HUES48 (cell line): ENCODE results near the gene COL4A4.

Experiments
- H3K27ac ChIP-seq: one replicate; pipeline ENCODE4 v1.7.0; 2013; ENCODE audit warnings: low read depth, low read length, inconsistent platforms
- H3K27me3 ChIP-seq: 2 replicates; pipeline ENCODE4 v1.6.1; 2013; ENCODE audit warnings: mild to moderate bottlenecking, low read length; ENCODE audit not compliant: control insufficient read depth, insufficient read depth
- H3K36me3 ChIP-seq: 2 replicates; pipeline ENCODE4 v1.6.1; 2013; ENCODE audit warnings: low read length; ENCODE audit not compliant: control insufficient read depth, insufficient read depth
- H3K4me1 ChIP-seq: 2 replicates; pipeline ENCODE4 v1.6.1; 2013; ENCODE audit warnings: mild to moderate bottlenecking, low read length; ENCODE audit not compliant: control insufficient read depth, insufficient read depth
- H3K4me3 ChIP-seq: 2 replicates; pipeline ENCODE4 v1.5.1; 2013; ENCODE audit warnings: mild to moderate bottlenecking, low read depth, low read length
- H3K9ac ChIP-seq: 2 replicates; pipeline ENCODE4 v1.6.1; 2013; ENCODE audit warnings: mild to moderate bottlenecking, low read depth, low read length, moderate library complexity
- H3K9me3 ChIP-seq: 2 replicates; pipeline ENCODE4 v1.6.1; 2013; ENCODE audit warnings: low read length; ENCODE audit not compliant: control insufficient read depth, insufficient read depth

The COL4A4 gene

GRCh38 chr2:227057743-227058447, 106.1 kb downstream of the COL4A4 start:
- Histone ChIP-seq H3K36me3 (no peaks in the 10 kb centered on the region), H3K9me3 (no peaks in the 10 kb centered on the region), H3K9ac (no peak overlapping the region), H3K27me3 (no peaks in the 10 kb centered on the region), H3K27ac (no peak overlapping the region), H3K4me3 (no peak overlapping the region), H3K4me1 (0 out of 2 replicates have a peak, but pooled peaks cover 2% of the 10 kb centered on the region)

- Histone ChIP-seq H3K27me3 (no peaks in the 10 kb centered on the region), H3K9ac (no peak overlapping the region), H3K4me3 (no peak overlapping the region), H3K36me3 (no peaks in the 10 kb centered on the region), H3K4me1 (0 out of 2 replicates have a peak, but pooled peaks cover 2% of the 10 kb centered on the region), H3K9me3 (no peaks in the 10 kb centered on the region), H3K27ac (no peak overlapping the region)
Measured at GRCh38 chr2:227057060-227057459, 106.9 kb downstream of the COL4A4 start.

GRCh38 chr2:227054006-227054405, 110.0 kb downstream of the COL4A4 start:
- Histone ChIP-seq H3K9ac (no peak overlapping the region), H3K4me1 (0 out of 2 replicates have a peak, but pooled peaks cover 2% of the 10 kb centered on the region), H3K27me3 (no peaks in the 10 kb centered on the region), H3K27ac (no peak overlapping the region), H3K4me3 (no peak overlapping the region), H3K9me3 (no peaks in the 10 kb centered on the region), H3K36me3 (no peaks in the 10 kb centered on the region)

- Histone ChIP-seq H3K4me3 (no peak overlapping the region), H3K36me3 (no peaks in the 10 kb centered on the region), H3K4me1 (0 out of 2 replicates have a peak, but pooled peaks cover 2% of the 10 kb centered on the region), H3K9me3 (no peaks in the 10 kb centered on the region), H3K27me3 (no peaks in the 10 kb centered on the region), H3K9ac (no peak overlapping the region), H3K27ac (no peak overlapping the region)
Measured at GRCh38 chr2:227052879-227053278, 111.1 kb downstream of the COL4A4 start.

GRCh38 chr2:227043981-227044380, 120.0 kb downstream of the COL4A4 start:
- no peaks in the 10 kb centered on the region for H3K4me1 ChIP-seq
- no peak overlapping the region for H3K27ac ChIP-seq
- H3K27me3 ChIP-seq = no peaks in the 10 kb centered on the region
- H3K9me3 ChIP-seq = no peaks in the 10 kb centered on the region
- no peaks in the 10 kb centered on the region for H3K36me3 ChIP-seq
- H3K4me3 ChIP-seq = no peak overlapping the region
- H3K9ac ChIP-seq = no peak overlapping the region

GRCh38 chr2:227038550-227039189, 125.3 kb downstream of the COL4A4 start:
- no peak overlapping the region for H3K27ac ChIP-seq

GRCh38 chr2:227036527-227036926, 127.5 kb downstream of the COL4A4 start:
- Histone ChIP-seq H3K4me3 (no peak overlapping the region), H3K27ac (no peak overlapping the region), H3K4me1 (no peaks in the 10 kb centered on the region), H3K9ac (no peak overlapping the region), H3K36me3 (no peaks in the 10 kb centered on the region), H3K27me3 (no peaks in the 10 kb centered on the region), H3K9me3 (no peaks in the 10 kb centered on the region)

More at GRCh38 chr2:227038550-227039189, 125.3 kb downstream of the COL4A4 start:
- Histone ChIP-seq H3K9ac (no peak overlapping the region), H3K36me3 (no peaks in the 10 kb centered on the region), H3K27me3 (no peaks in the 10 kb centered on the region), H3K4me1 (no peaks in the 10 kb centered on the region), H3K4me3 (no peak overlapping the region), H3K9me3 (no peaks in the 10 kb centered on the region)

- no peaks in the 10 kb centered on the region for H3K27me3 ChIP-seq
- H3K9ac ChIP-seq = no peak overlapping the region
- no peak overlapping the region for H3K4me3 ChIP-seq
- H3K4me1 ChIP-seq = no peaks in the 10 kb centered on the region
- no peak overlapping the region for H3K27ac ChIP-seq
- no peaks in the 10 kb centered on the region for H3K9me3 ChIP-seq
- H3K36me3 ChIP-seq = no peaks in the 10 kb centered on the region
Measured at GRCh38 chr2:227035711-227036367, 128.2 kb downstream of the COL4A4 start.

GRCh38 chr2:227033471-227034148, 130.4 kb downstream of the COL4A4 start:
- H3K4me3 ChIP-seq = no peak overlapping the region
- H3K9me3 ChIP-seq = no peaks in the 10 kb centered on the region
- no peak overlapping the region for H3K27ac ChIP-seq
- H3K4me1 ChIP-seq = no peaks in the 10 kb centered on the region
- no peak overlapping the region for H3K9ac ChIP-seq
- H3K36me3 ChIP-seq = no peaks in the 10 kb centered on the region
- no peaks in the 10 kb centered on the region for H3K27me3 ChIP-seq

GRCh38 chr2:227031379-227031778, 132.6 kb downstream of the COL4A4 start:
- Histone ChIP-seq H3K4me3 (no peak overlapping the region), H3K9me3 (no peaks in the 10 kb centered on the region), H3K4me1 (no peaks in the 10 kb centered on the region), H3K36me3 (no peaks in the 10 kb centered on the region), H3K9ac (no peak overlapping the region), H3K27ac (no peak overlapping the region), H3K27me3 (no peaks in the 10 kb centered on the region)
